Esophagus (tissue), 2 donors: ENCODE results near the gene ZNF43. TPM values are rescaled to one million over a fixed set of nuclear protein-coding genes. Genes with fewer than 3 reads are reported as not detected.
"Not testable (repeated sequence)": the region's sequence is repeated elsewhere in the genome, so short reads cannot be mapped to it uniquely, and the experiment has no call there.

Source experiments
- H3K27ac ChIP-seq, 2 donors: one replicate each; pipeline ENCODE4 v1.5.1; 2013; ENCODE audit warnings: low read depth in 2 of 2, mild to moderate bottlenecking in 2 of 2, inconsistent platforms in 1 of 2, low read length in 1 of 2, moderate library complexity in 1 of 2
- H3K27me3 ChIP-seq, 2 donors: one replicate each; pipeline ENCODE4 v1.6.1; 2013; ENCODE audit warnings: low read length in 2 of 2, control low read depth in 1 of 2, mild to moderate bottlenecking in 1 of 2; ENCODE audit not compliant: insufficient read depth in 2 of 2, control insufficient read depth in 1 of 2
- H3K36me3 ChIP-seq, 2 donors: one replicate each; pipeline ENCODE4 v1.6.1; 2013; ENCODE audit warnings: low read length in 1 of 2; ENCODE audit not compliant: control insufficient read depth in 2 of 2, insufficient read depth in 2 of 2
- H3K4me1 ChIP-seq, 2 donors: one replicate each; pipeline ENCODE4 v1.6.1; 2013; ENCODE audit warnings: low read length in 1 of 2; ENCODE audit not compliant: control insufficient read depth in 2 of 2, insufficient read depth in 2 of 2
- H3K4me3 ChIP-seq, 2 donors: one replicate each; pipeline ENCODE4 v1.5.1; 2013; ENCODE audit warnings: low read length in 2 of 2, mild to moderate bottlenecking in 2 of 2, low read depth in 1 of 2, moderate library complexity in 1 of 2
- H3K9me3 ChIP-seq, 2 donors: one replicate each; pipeline ENCODE4 v1.6.1; 2013; ENCODE audit warnings: mild to moderate bottlenecking in 2 of 2, low read depth in 1 of 2, low read length in 1 of 2, moderate library complexity in 1 of 2; ENCODE audit not compliant: control insufficient read depth in 2 of 2, insufficient read depth in 1 of 2
- WGBS, 2 donors: extraction: QIAGEN DNeasy Blood & Tissue Kit; methylation state at CpG; one replicate each; pipeline ENCODE4 v1.1.7; 2013; 5-methylcytosine and 5-hydroxymethylcytosine counted together
- polyA plus RNA-seq, 2 donors: library from polyadenylated mRNA; stranded (reverse); fragments of 200-250 nt; gene quantifications; one replicate each; pipeline ENCODE4 v1.2.3, GENCODE V29; 2013
- donor health status: healthy with polysubstance abuse.
- donor health status: Bipolar disorder and iron deficiency.

Gene ZNF43
- polyA plus RNA-seq, 2 donors = 1.6 to 2.8 TPM

DNA sequence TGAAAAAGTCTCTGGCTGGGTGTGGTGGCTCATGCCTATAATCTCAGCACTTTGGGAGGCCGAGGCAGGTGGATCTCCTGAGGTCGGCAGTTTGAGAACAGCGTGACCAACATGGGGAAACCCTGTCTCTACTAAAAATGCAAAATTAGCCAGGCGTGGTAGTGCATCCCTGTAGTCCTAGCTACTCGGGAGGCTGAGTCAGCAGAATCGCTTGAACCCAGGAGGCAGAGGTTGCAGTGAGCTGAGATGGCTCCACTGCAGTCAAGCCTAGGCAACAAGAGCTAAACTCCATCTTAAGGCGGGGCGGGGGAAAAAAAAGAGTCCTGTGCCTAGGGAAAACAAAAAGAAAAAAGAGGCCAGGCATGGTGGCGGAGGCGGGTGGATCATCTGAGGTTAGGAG is 2.2 kb downstream of the ZNF43 start:
- WGBS, 2 donors = 97 to 98% methylated on average over 10 of the region's 10 CpGs
- H3K4me3 ChIP-seq = no peak overlapping the region
- H3K9me3 ChIP-seq = no peaks in the 10 kb centered on the region
- H3K27ac ChIP-seq = no peak overlapping the region
- no peaks in the 10 kb centered on the region for H3K27me3 ChIP-seq
- peaks cover 0 to 2% of the 10 kb centered on the region in 2 donors for H3K4me1 ChIP-seq
- H3K36me3 ChIP-seq = no peaks in the 10 kb centered on the region

DNA sequence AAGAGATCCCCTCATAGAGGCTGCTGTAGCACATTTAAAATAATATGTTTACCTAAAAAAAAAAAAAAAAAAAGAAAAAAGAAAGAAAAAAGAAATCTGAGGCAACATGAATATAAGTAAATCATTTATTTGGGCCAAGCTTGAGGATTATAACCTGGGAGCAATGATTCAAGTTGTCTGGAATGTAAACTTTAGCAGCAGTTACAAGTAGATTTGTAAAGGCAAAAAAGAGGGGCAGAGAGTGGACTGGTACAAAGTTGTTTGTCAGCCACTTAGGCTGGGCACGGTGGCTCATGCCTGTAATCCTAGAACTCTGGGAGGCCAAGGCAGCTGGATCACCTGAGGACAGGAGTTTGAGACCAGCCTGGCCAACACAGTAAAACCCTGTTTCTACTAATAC is 11.3 kb downstream of the ZNF43 start:
- Histone ChIP-seq H3K27me3 (no peaks in the 10 kb centered on the region), H3K4me3 (no peak overlapping the region), H3K27ac (no peak overlapping the region), H3K36me3 (peaks cover 0 to 5% of the 10 kb centered on the region in 2 donors), H3K9me3 (peaks cover 3 to 6% of the 10 kb centered on the region in 2 donors), H3K4me1 (no peaks in the 10 kb centered on the region)
- 80 to 83% methylated on average over 1 of the region's 1 CpG for WGBS, 2 donors

DNA sequence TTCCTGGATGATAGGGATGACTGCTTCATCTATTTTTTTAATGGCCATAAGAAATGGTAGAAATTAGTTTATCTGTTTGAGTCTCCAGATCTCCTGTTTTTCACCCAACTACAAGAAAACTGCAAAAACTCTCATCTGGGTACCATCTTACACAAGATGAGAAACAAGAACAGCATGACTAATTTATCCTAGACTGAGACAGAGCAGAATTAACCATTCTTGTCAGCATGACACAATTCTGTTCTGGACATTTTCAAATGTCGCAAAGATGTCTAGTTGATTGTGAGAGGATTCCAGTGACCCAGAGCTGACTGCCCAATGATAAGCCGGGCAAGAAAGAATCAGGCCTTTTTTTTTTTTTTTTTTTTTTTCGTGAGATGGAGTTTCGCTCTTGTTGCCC is 12.8 kb downstream of the ZNF43 start:
- WGBS, 2 donors = 93 to 94% methylated on average over 4 of the region's 4 CpGs
- Histone ChIP-seq H3K4me3 (no peak overlapping the region), H3K4me1 (no peaks in the 10 kb centered on the region), H3K27ac (no peak overlapping the region), H3K27me3 (no peaks in the 10 kb centered on the region), H3K36me3 (peaks cover 0 to 5% of the 10 kb centered on the region in 2 donors), H3K9me3 (peaks cover 3 to 6% of the 10 kb centered on the region in 2 donors)

DNA sequence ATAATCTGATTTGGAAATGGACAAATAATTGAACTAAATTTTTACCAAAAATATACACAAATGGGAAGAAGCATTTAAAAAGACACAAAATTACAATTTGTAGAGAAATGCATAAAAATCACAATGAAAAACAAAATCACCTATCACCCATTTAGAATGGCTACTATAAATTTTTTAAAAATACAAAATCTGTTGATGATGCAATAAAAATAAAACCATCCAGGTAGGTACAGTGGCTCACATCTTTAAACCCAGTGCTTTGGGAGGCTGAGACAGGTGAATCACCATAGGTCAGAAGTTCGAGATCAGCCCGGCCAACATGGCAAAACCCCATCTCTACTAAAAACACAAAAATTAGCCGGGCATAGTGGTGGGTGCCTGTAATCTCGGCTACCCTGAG is 23.5 kb downstream of the ZNF43 start:
- Histone ChIP-seq H3K36me3 (peaks cover 6 to 12% of the 10 kb centered on the region in 2 donors), H3K4me1 (no peaks in the 10 kb centered on the region), H3K27me3 (no peaks in the 10 kb centered on the region), H3K4me3 (no peak overlapping the region), H3K27ac (no peak overlapping the region), H3K9me3 (peaks cover 0 to 16% of the 10 kb centered on the region in 2 donors)
- 98 to 99% methylated on average over 4 of the region's 4 CpGs for WGBS, 2 donors

DNA sequence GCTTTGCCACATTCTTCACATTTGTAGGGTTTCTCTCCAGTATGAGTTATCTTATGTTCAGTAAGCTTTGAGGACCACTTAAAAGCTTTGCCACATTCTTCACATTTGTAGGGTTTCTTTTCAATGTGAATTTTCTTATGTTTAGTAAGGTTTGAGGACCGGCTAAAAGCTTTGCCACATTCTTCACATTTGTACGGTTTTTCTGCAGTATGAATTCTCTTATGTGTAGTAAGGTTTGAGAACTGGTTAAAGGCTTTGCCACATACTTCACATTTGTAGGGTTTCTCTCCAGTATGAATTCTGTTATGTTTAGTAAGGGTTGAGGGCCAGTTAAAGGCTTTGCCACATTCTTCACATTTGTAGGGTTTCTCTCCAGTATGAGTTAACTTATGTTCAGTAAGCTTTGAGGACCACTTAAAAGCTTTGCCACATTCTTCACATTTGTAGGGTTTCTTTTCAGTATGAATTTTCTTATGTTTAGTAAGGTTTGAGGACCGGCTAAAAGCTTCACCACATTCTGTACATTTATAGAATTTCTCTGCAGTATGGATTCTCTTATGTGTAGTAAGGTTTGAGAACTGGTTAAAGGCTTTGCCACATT is 27.5 kb downstream of the ZNF43 start:
- not testable (repeated sequence) for H3K4me1 ChIP-seq, H3K36me3 ChIP-seq, H3K9me3 ChIP-seq, H3K4me3 ChIP-seq, H3K27ac ChIP-seq, H3K27me3 ChIP-seq
- 97% methylated on average over 3 of the region's 3 CpGs for WGBS, 2 donors

DNA sequence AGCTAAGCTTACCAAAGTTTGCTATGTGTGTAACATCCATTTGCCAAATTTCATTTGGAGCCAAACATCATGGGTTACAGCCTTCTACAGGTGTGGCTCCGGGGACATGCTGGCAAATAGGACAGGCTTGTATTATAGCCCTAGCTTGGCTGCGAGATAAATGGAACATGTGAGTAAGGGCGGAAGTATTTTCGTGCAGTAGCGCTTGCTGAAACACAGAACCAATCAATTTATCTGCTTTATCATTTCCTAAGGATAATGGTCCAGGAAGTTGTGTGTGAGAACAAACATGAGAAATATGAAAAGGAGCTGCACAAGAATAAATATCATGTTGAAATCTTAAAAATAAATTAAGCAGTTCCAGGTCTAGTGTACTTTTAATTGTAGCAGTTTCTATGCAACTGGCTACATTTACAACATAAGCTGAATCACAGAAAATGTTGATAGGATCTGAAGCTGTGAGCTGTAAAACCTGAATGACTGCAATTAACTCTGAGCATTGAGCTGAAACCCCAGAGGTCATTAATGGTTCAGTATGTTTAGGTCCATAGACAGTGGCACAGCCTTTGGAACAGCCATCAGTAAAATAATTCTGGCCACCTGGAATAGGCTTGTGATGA is 46.4 kb downstream of the ZNF43 start:
- no peaks in the 10 kb centered on the region for H3K36me3 ChIP-seq
- 77 to 86% methylated on average over 5 of the region's 5 CpGs for WGBS, 2 donors

DNA sequence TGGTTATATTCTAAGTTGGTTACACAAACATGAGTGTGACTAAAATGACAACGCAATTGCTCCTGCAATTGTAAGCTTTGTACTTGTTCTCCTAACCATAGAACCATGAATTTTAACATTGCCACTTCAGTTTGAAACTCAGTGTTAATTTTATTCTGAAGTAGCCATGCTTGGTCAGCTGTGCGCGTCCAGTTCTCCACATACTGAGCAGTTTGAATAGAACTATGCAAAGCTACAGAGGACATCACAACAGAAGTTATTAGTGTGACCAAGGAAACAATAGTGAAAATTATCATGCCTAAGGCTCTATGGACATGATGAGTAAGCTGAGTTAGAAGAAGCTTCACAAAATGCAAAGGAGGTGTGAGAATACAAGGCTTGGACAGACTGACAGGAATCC is 49.0 kb downstream of the ZNF43 start:
- H3K9me3 ChIP-seq = no peaks in the 10 kb centered on the region
- H3K36me3 ChIP-seq = no peaks in the 10 kb centered on the region
- H3K27me3 ChIP-seq = no peaks in the 10 kb centered on the region
- H3K4me3 ChIP-seq = no peak overlapping the region
- 90 to 99% methylated on average over 3 of the region's 3 CpGs for WGBS, 2 donors
- no peak overlapping the region for H3K27ac ChIP-seq
- no peaks in the 10 kb centered on the region for H3K4me1 ChIP-seq

More for the DNA sequence above, 46.4 kb downstream of the ZNF43 start:
- H3K27ac ChIP-seq = no peak overlapping the region
- no peaks in the 10 kb centered on the region for H3K27me3 ChIP-seq
- no peak overlapping the region for H3K4me3 ChIP-seq
- no peaks in the 10 kb centered on the region for H3K4me1 ChIP-seq
- no peaks in the 10 kb centered on the region for H3K9me3 ChIP-seq

DNA sequence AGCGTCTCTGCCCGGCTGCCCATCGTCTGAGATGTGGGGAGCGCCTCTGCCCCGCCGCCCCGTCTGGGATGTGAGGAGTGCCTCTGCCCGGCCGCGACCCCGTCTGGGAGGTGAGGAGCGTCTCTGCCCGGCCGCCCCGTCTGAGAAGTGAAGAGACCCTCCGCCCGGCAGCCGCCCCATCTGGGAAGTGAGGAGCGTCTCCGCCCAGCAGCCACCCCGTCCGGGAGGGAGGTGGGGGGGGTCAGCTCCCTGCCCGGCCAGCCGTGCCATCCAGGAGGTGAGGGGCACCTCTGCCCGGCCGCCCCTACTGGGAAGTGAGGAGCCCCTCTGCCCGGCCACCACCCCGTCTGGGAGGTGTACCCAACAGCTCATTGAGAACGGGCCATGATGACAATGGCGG is 60.2 kb downstream of the ZNF43 start:
- not testable (repeated sequence) for H3K27me3 ChIP-seq, H3K27ac ChIP-seq, H3K9me3 ChIP-seq, H3K36me3 ChIP-seq, H3K4me1 ChIP-seq, H3K4me3 ChIP-seq
- WGBS, 2 donors = 91 to 98% methylated on average over 12 to 24 of the region's 30 CpGs

DNA sequence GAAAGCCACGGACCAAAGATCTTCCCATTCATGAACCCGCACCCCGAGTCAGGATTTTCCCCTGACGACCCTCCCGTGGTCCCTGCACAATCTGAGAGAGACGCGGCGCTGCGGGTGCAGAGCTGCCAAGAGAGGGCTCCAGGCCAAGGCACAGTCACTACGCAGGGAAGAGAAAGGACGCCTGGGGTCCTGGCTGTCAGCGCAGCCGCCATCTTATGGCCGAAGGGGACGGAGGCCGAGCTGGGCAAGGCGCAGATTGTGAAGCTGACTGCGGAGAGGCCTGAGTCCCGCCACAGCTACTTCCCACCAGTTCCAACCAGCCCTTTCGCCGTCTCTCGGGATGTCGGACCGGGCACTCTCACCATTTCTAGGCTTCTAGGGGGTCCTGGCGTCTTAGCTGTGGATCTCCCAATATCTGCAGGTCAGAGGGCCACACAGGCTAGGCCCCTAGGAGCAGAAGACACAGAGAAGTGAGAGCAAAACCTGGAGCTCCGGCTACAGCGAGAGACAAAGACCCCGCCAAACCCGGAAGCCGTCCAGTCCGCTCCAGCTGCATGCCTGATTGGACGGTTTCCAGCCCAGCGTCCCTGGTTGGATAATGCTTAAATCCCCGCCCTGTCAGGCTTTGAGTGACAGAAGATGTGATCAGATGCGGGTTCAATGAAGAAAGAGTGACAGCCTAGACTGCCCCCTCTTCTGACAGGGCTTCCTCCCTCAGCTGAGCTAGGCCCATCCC is 68.7 kb downstream of the ZNF43 start, which contains the start of gene ZNF100:
Gene ZNF100 (minus strand): TSS at position 515 of the 736 bp plus-strand sequence. CDS start 150 bp downstream, at position 365.
- WGBS, 2 donors = 0 to 1% methylated on average over 34 to 35 of the region's 35 CpGs
- Histone ChIP-seq H3K27me3 (no peaks in the 10 kb centered on the region), H3K4me1 (no peaks in the 10 kb centered on the region), H3K9me3 (no peaks in the 10 kb centered on the region), H3K4me3 (peak within 1 kb of the TSS; percentile 95 to 97), H3K27ac (peak within 1 kb of the TSS; percentile 87 to 95), H3K36me3 (no peaks in the 10 kb centered on the region)
